Measurements from ENCODE around the gene OR11H7. TPM values are rescaled to one million over a fixed set of nuclear protein-coding genes. Genes with fewer than 3 reads are reported as not detected.
"Not testable (repeated sequence)": the region's sequence is repeated elsewhere in the genome, so short reads cannot be mapped to it uniquely, and the experiment has no call there.

The OR11H7 gene
- total RNA-seq, 5 donors from 2014 or later (not counting 1 experiment from before 2014, with no cell fraction given) = not detected

GRCh38 chr14:20212406-20212805 lies 16.4 kb upstream of the OR11H7 start:
- H3K9me3 Mint-ChIP-seq; POLR2A ChIA-PET; H3K4me1 Mint-ChIP-seq; H3K4me1 ChIP-seq (ENCODE audit: control insufficient read depth in 1 of 2, extremely low read depth in 1 of 2, insufficient read depth in 2 of 2, low read length in 2 of 2); H3K27me3 ChIP-seq (replicated peaks in 1 of 2; ENCODE audit: control insufficient read depth in 2 of 2, extremely low read depth in 1 of 2, insufficient read depth in 2 of 2, low read length in 1 of 2); DNase-seq; H3K27ac Mint-ChIP-seq; CTCF ChIA-PET; H3K27ac ChIP-seq (ENCODE audit: low read length); H3K36me3 ChIP-seq (ENCODE audit: control insufficient read depth in 2 of 2, extremely low read depth in 1 of 2, insufficient read depth in 1 of 2, low read length in 1 of 2); ATAC-seq (replicated peaks in 1 of 4); H3K27me3 Mint-ChIP-seq; H3K36me3 Mint-ChIP-seq; H3K4me3 ChIP-seq (ENCODE audit: control insufficient read depth in 1 of 2, extremely low read depth in 1 of 2, low read length in 1 of 2); H3K9me3 ChIP-seq; H3K4me3 Mint-ChIP-seq: not testable (repeated sequence)
- WGBS (ENCODE audit: insufficient coverage) = 100% methylated on average over 3 of the region's 28 CpGs

DNA sequence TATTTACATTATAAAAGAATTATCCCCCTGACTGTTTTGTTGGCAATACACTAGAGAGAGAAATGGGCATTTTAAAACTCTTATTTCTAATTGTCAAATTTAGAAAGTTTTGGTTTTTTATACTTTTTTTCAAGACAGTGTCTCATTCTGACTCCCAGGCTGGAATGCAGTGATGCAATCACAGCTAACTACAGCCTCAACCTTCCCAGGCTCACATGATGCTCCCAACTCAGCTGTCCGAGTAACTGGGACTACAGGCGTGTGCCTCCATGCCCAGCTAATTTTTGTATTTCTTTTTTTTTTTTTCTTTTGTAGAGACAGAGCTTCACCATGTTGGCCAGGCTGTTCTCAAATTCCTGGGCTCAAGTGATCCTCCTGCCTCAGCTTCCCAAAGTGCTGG lies 13.6 kb upstream of the OR11H7 start:
- Mint-ChIP-seq H3K27me3 (peaks cover 0 to 11% of the 10 kb centered on the region in 2 donors), H3K4me3 (no peak overlapping the region), H3K27ac (no peak overlapping the region), H3K9me3 (no peaks in the 10 kb centered on the region), H3K36me3 (no peaks in the 10 kb centered on the region), H3K4me1 (no peaks in the 10 kb centered on the region)
- Histone ChIP-seq H3K27ac (ENCODE audit: low read length) (no peak overlapping the region), H3K36me3 (ENCODE audit: control insufficient read depth in 2 of 2, extremely low read depth in 1 of 2, insufficient read depth in 1 of 2, low read length in 1 of 2) (no peaks in the 10 kb centered on the region), H3K9me3 (no peaks in the 10 kb centered on the region), H3K4me1 (ENCODE audit: control insufficient read depth in 1 of 2, extremely low read depth in 1 of 2, insufficient read depth in 2 of 2, low read length in 2 of 2) (no peaks in the 10 kb centered on the region), H3K27me3 (replicated peaks in 1 of 2; ENCODE audit: control insufficient read depth in 2 of 2, extremely low read depth in 1 of 2, insufficient read depth in 2 of 2, low read length in 1 of 2) (no peaks in the 10 kb centered on the region), H3K4me3 (ENCODE audit: control insufficient read depth in 1 of 2, extremely low read depth in 1 of 2, low read length in 1 of 2) (no peak overlapping the region)
- 60% methylated on average over 1 of the region's 2 CpGs for WGBS (ENCODE audit: insufficient coverage)
- CTCF ChIA-PET = no interaction called here
- DNase-seq (no peak), ATAC-seq (replicated peaks in 1 of 4) (no peak)
- POLR2A ChIA-PET = no interaction called here

GRCh38 chr14:20219033-20219432 lies 9.7 kb upstream of the OR11H7 start:
- Mint-ChIP-seq H3K27me3 (peaks cover 8 to 17% of the 10 kb centered on the region in 2 donors), H3K36me3 (no peaks in the 10 kb centered on the region), H3K4me3 (no peak overlapping the region), H3K4me1 (no peaks in the 10 kb centered on the region), H3K27ac (no peak overlapping the region), H3K9me3 (no peaks in the 10 kb centered on the region)
- H3K36me3 ChIP-seq (ENCODE audit: control insufficient read depth in 2 of 2, extremely low read depth in 1 of 2, insufficient read depth in 1 of 2, low read length in 1 of 2) = no peaks in the 10 kb centered on the region
- H3K4me3 ChIP-seq (ENCODE audit: control insufficient read depth in 1 of 2, extremely low read depth in 1 of 2, low read length in 1 of 2) = no peak overlapping the region
- DNase-seq (no peak), ATAC-seq (replicated peaks in 1 of 4) (no peak)
- no peaks in the 10 kb centered on the region for H3K27me3 ChIP-seq (replicated peaks in 1 of 2; ENCODE audit: control insufficient read depth in 2 of 2, extremely low read depth in 1 of 2, insufficient read depth in 2 of 2, low read length in 1 of 2)
- ChIA-PET CTCF (no interaction called here), POLR2A (no interaction called here)
- WGBS (ENCODE audit: insufficient coverage) = 80% methylated on average over 1 of the region's 4 CpGs
- no peak overlapping the region for H3K27ac ChIP-seq (ENCODE audit: low read length)
- no peaks in the 10 kb centered on the region for H3K9me3 ChIP-seq
- no peaks in the 10 kb centered on the region for H3K4me1 ChIP-seq (ENCODE audit: control insufficient read depth in 1 of 2, extremely low read depth in 1 of 2, insufficient read depth in 2 of 2, low read length in 2 of 2)

GRCh38 chr14:20223410-20223809 lies 5.4 kb upstream of the OR11H7 start, which contains the start of gene OR11H6:
Gene OR11H6 (plus strand): TSS chr14:20223710. CDS start chr14:20223710, 0 bp downstream.
- DNase-seq = no peak
- H3K4me1 ChIP-seq (ENCODE audit: control insufficient read depth in 1 of 2, extremely low read depth in 1 of 2, insufficient read depth in 2 of 2, low read length in 2 of 2) = no peaks in the 10 kb centered on the region
- Mint-ChIP-seq H3K4me1 (no peaks in the 10 kb centered on the region), H3K36me3 (no peaks in the 10 kb centered on the region), H3K27me3 (peaks cover 15% of the 10 kb centered on the region in 2 donors), H3K9me3 (peaks cover 0 to 5% (median 0%) of the 10 kb centered on the region in 3 donors), H3K4me3 (no peak within 1 kb of the TSS), H3K27ac (no peak within 1 kb of the TSS)
- CTCF ChIA-PET = no interaction called here
- no peak within 1 kb of the TSS for H3K27ac ChIP-seq (ENCODE audit: low read length)
- no peaks in the 10 kb centered on the region for H3K9me3 ChIP-seq
- POLR2A ChIA-PET = no interaction called here
- ATAC-seq (replicated peaks in 1 of 4) = no peak
- no peak within 1 kb of the TSS for H3K4me3 ChIP-seq (ENCODE audit: control insufficient read depth in 1 of 2, extremely low read depth in 1 of 2, low read length in 1 of 2)
- WGBS (ENCODE audit: insufficient coverage) = no CpG with 5 or more reads among the region's 2 CpGs
- no peaks in the 10 kb centered on the region for H3K27me3 ChIP-seq (replicated peaks in 1 of 2; ENCODE audit: control insufficient read depth in 2 of 2, extremely low read depth in 1 of 2, insufficient read depth in 2 of 2, low read length in 1 of 2)
- H3K36me3 ChIP-seq (ENCODE audit: control insufficient read depth in 2 of 2, extremely low read depth in 1 of 2, insufficient read depth in 1 of 2, low read length in 1 of 2) = no peaks in the 10 kb centered on the region

DNA sequence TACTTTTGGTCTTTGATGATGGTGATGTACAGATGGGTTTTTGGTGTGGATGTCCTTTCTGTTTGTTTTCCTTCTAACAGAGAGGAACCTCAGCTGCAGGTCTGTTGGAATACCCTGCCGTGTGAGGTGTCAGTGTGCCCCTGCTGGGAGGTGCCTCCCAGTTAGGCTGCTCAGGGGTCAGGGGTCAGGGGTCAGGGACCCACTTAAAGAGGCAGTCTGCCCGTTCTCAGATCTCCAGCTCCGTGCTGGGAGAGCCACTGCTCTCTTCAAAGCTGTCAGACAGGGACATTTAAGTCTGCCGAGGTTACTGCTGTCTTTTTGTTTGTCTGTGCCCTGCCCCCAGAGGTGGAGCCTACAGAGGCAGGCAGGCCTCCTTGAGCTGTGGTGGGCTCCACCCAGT lies 6.6 kb downstream of the OR11H7 start:
- H3K4me3 ChIP-seq (ENCODE audit: control insufficient read depth in 1 of 2, extremely low read depth in 1 of 2, low read length in 1 of 2); H3K4me1 Mint-ChIP-seq; POLR2A ChIA-PET; H3K27me3 ChIP-seq (replicated peaks in 1 of 2; ENCODE audit: control insufficient read depth in 2 of 2, extremely low read depth in 1 of 2, insufficient read depth in 2 of 2, low read length in 1 of 2); H3K36me3 Mint-ChIP-seq; CTCF ChIA-PET; H3K4me1 ChIP-seq (ENCODE audit: control insufficient read depth in 1 of 2, extremely low read depth in 1 of 2, insufficient read depth in 2 of 2, low read length in 2 of 2); H3K27me3 Mint-ChIP-seq; H3K36me3 ChIP-seq (ENCODE audit: control insufficient read depth in 2 of 2, extremely low read depth in 1 of 2, insufficient read depth in 1 of 2, low read length in 1 of 2); ATAC-seq (replicated peaks in 1 of 4); H3K4me3 Mint-ChIP-seq; DNase-seq; H3K27ac Mint-ChIP-seq; H3K9me3 ChIP-seq; H3K27ac ChIP-seq (ENCODE audit: low read length); H3K9me3 Mint-ChIP-seq: not testable (repeated sequence)
- 95% methylated on average over 3 of the region's 4 CpGs for WGBS (ENCODE audit: insufficient coverage)

GRCh38 chr14:20247646-20248246 lies 19.0 kb downstream of the OR11H7 start:
- H3K36me3 Mint-ChIP-seq = peaks cover 7% of the 10 kb centered on the region
- H3K27me3 Mint-ChIP-seq = no peaks in the 10 kb centered on the region
- peaks cover 6 to 11% (median 10%) of the 10 kb centered on the region in 3 donors for H3K9me3 Mint-ChIP-seq
- no peaks in the 10 kb centered on the region for H3K36me3 ChIP-seq (ENCODE audit: control insufficient read depth in 2 of 2, extremely low read depth in 1 of 2, insufficient read depth in 1 of 2, low read length in 1 of 2)
- ChIA-PET CTCF (no interaction called here), POLR2A (no interaction called here)
- DNase-seq (peak in 1 of 35 experiments; percentile 12), ATAC-seq (replicated peaks in 1 of 4) (no peak)
- H3K4me3 Mint-ChIP-seq = no peak overlapping the region
- no CpG with 5 or more reads among the region's 3 CpGs for WGBS (ENCODE audit: insufficient coverage)
- no peak overlapping the region for H3K27ac Mint-ChIP-seq
- H3K27ac ChIP-seq (ENCODE audit: low read length) = no peak overlapping the region
- no peaks in the 10 kb centered on the region for H3K4me1 ChIP-seq (ENCODE audit: control insufficient read depth in 1 of 2, extremely low read depth in 1 of 2, insufficient read depth in 2 of 2, low read length in 2 of 2)
- no peaks in the 10 kb centered on the region for H3K4me1 Mint-ChIP-seq
- H3K9me3 ChIP-seq = peaks cover 3% of the 10 kb centered on the region
- H3K4me3 ChIP-seq (ENCODE audit: control insufficient read depth in 1 of 2, extremely low read depth in 1 of 2, low read length in 1 of 2) = no peak overlapping the region
- peaks cover 0 to 2% of the 10 kb centered on the region in 2 experiments for H3K27me3 ChIP-seq (replicated peaks in 1 of 2; ENCODE audit: control insufficient read depth in 2 of 2, extremely low read depth in 1 of 2, insufficient read depth in 2 of 2, low read length in 1 of 2)

GRCh38 chr14:20262642-20263128 lies 33.9 kb downstream of the OR11H7 start:
- Mint-ChIP-seq H3K27ac (no peak overlapping the region), H3K36me3 (peaks cover 34% of the 10 kb centered on the region), H3K4me3 (no peak overlapping the region), H3K4me1 (no peaks in the 10 kb centered on the region), H3K9me3 (no peaks in the 10 kb centered on the region), H3K27me3 (no peaks in the 10 kb centered on the region)
- no peaks in the 10 kb centered on the region for H3K4me1 ChIP-seq (ENCODE audit: control insufficient read depth in 1 of 2, extremely low read depth in 1 of 2, insufficient read depth in 2 of 2, low read length in 2 of 2)
- no peak for DNase-seq
- ATAC-seq (replicated peaks in 1 of 4) = no peak
- ChIA-PET POLR2A (no interaction called here), CTCF (no interaction called here)
- no CpG with 5 or more reads among the region's 3 CpGs for WGBS (ENCODE audit: insufficient coverage)
- no peaks in the 10 kb centered on the region for H3K36me3 ChIP-seq (ENCODE audit: control insufficient read depth in 2 of 2, extremely low read depth in 1 of 2, insufficient read depth in 1 of 2, low read length in 1 of 2)
- no peaks in the 10 kb centered on the region for H3K9me3 ChIP-seq
- H3K27ac ChIP-seq (ENCODE audit: low read length) = no peak overlapping the region
- no peak overlapping the region for H3K4me3 ChIP-seq (ENCODE audit: control insufficient read depth in 1 of 2, extremely low read depth in 1 of 2, low read length in 1 of 2)
- H3K27me3 ChIP-seq (replicated peaks in 1 of 2; ENCODE audit: control insufficient read depth in 2 of 2, extremely low read depth in 1 of 2, insufficient read depth in 2 of 2, low read length in 1 of 2) = no peaks in the 10 kb centered on the region

Measured in T-cell (primary cell).